Heart left ventricle (tissue), 16 donors: Measurements from ENCODE around the gene GLT1D1. TPM values are rescaled to one million over a fixed set of nuclear protein-coding genes. Genes with fewer than 3 reads are reported as not detected.

Experiments used
- ATAC-seq, 4 donors: fragments of 200-7000 bp; cut with Tn5 transposase; one replicate each; pipeline ENCODE4 v1.9.1; 2020 to 2022; ENCODE audit warnings: moderate library complexity in 4 of 4, mild to moderate bottlenecking in 3 of 4, moderate number of reproducible peaks in 1 of 4
- DNase-seq, 5 donors: peaks; one replicate each; pipeline ENCODE4 v3.0.0-alpha.2; 2020
- H3K27ac ChIP-seq, 12 donors: fragments of 200-600 bp; sonication (generic) in 4 of 12; one replicate each; pipeline versions ENCODE4 v1.5.0 to v1.8.0; 2016 to 2022; ENCODE audit warnings: mild to moderate bottlenecking in 2 of 12
- H3K27me3 ChIP-seq, 9 donors: fragments of 200-600 bp; sonication (generic) in 2 of 9; one replicate each; pipeline versions ENCODE4 v1.5.1 to v1.8.0; 2016 to 2022; ENCODE audit warnings: mild to moderate bottlenecking in 3 of 9
- H3K36me3 ChIP-seq, 9 donors: fragments of 200-600 bp; sonication (generic) in 2 of 9; one replicate each; pipeline versions ENCODE4 v1.5.0 to v1.8.0; 2018 to 2022; ENCODE audit warnings: mild to moderate bottlenecking in 2 of 9
- H3K4me1 ChIP-seq, 12 donors: fragments of 200-600 bp; sonication (generic) in 4 of 12; one replicate each; pipeline versions ENCODE4 v1.5.0 to v1.8.0; 2016 to 2022; ENCODE audit warnings: mild to moderate bottlenecking in 3 of 12
- H3K4me3 ChIP-seq, 12 donors: fragments of 200-600 bp; sonication (generic) in 4 of 12; one replicate each; pipeline versions ENCODE4 v1.5.0 to v1.8.0; 2017 to 2022; ENCODE audit warnings: mild to moderate bottlenecking in 9 of 12, moderate library complexity in 4 of 12
- H3K9me3 ChIP-seq, 12 donors: fragments of 200-600 bp; sonication (generic) in 4 of 12; one replicate each; pipeline versions ENCODE4 v1.5.0 to v1.8.0; 2016 to 2022; ENCODE audit warnings: mild to moderate bottlenecking in 1 of 12
- CTCF ChIP-seq, 12 donors: fragments of 200-600 bp; sonication (generic) in 4 of 12; IDR thresholded peaks; one replicate each; pipeline versions ENCODE4 v1.5.0 to v1.8.0; 2018 to 2022; ENCODE audit warnings: antibody characterized with exemption in 12 of 12, mild to moderate bottlenecking in 5 of 12
- POLR2A ChIP-seq, 2 donors: fragments of 450-650 bp; IDR thresholded peaks; one replicate each; pipeline ENCODE4 v1.6.1; 2017; ENCODE audit warnings: antibody characterized with exemption in 2 of 2, mild to moderate bottlenecking in 2 of 2, moderate library complexity in 2 of 2
- WGBS, 4 donors: extraction: QIAGEN DNeasy Blood & Tissue Kit in 2 of 4; methylation state at CpG; one replicate each; pipeline versions ENCODE4 v1.1.5 to v1.1.7; 2013 to 2018; 5-methylcytosine and 5-hydroxymethylcytosine counted together
- intact Hi-C, 10 donors: fragments of 100-400 bp; cut with DNase I; formaldehyde crosslinking; loops; one replicate each; pipeline versions ENCODE4 v1.11.1 to v1.14.2; 2022
- polyA plus RNA-seq, 2 donors: library from polyadenylated mRNA; stranded (reverse); fragments of 200-250 nt; gene quantifications; one replicate each; pipeline ENCODE4 v1.2.3, GENCODE V29; 2013
- total RNA-seq, 9 donors: library from RNA; depleted of rRNA in 2 of 9; stranded (reverse); fragments of >200 nt in 2 of 9; fragmentation: NEBNext Ultra II Directional in 3 of 9; extraction: Animal tissue kit (Norgen Biotek cat#: 25700) in 3 of 9; gene quantifications; one replicate each; pipeline versions ENCODE4 v1.1.0 to v1.2.4, GENCODE V29; 2016 to 2023
- donor health status: ischemic (EF 13 %, LVEDD 7.1; RV severe dilation, severe dysfunction).
- donor health status: healthy with polysubstance abuse.
- donor health status: DM: no; HTN: yes; CAD: no.
- donor health status: DM: no; HTN: no; CAD: no.
- donor health status: ischemic (EF 25% LVEDD 6.9; RV normal size, moderate dysfunction).
- donor health status: ischemic (EF 25% LVEDD 5.7; RV mildly dilated, moderate dysfunction).
- donor health status: healthy.
- donor health status: DM: yes; HTN: yes; CAD: no.
- donor health status: ischemic (EF 35%, LVEDD 5.7; RV mildly dilated, moderate dysfunction).
- donor health status: nonischemic (EF 11% LVEDD 7.7; RV severe dilation, severe dysfunction).
- donor health status: DM: yes; HTN: yes; CAD: no.
- donor health status: PGD.
- donor health status: ischemic (EF 29% LVEDD 5.4; RV normal size, mild dysfunction).
- donor health status: nonischemic (EF 23%, LVEDD 6.1; RV moderate dilation, normal function).

The GLT1D1 gene
- total and polyA plus RNA-seq, 11 donors, result 0.11 to 2.3 (median 0.38) TPM

DNA sequence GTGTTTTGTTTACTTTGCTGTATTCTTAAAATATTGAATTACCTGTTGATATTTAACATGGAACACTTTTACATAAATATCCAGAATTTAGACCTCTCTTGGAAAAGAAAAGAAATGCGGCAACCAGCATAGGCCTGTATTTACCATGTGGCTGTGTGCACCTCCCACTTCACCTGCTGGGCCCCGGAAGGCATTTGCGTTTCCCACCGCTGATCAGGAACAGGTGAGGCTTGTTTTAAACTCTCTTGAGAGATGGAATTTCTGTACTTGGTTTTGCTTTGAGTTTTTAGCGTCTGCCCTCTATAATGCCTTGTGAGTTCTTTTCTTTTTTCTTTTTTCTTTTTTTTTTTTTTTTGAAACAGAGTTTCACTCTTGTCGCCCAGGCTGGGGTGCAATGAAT lies 124.2 kb downstream of the GLT1D1 start:
- 89 to 93% (median 91%) methylated on average over 6 of the region's 6 CpGs for WGBS, 4 donors
- Histone ChIP-seq H3K4me1 (no peaks in the 10 kb centered on the region), H3K4me3 (no peak overlapping the region), H3K9me3 (no peaks in the 10 kb centered on the region), H3K27ac (no peak overlapping the region), H3K36me3 (no peaks in the 10 kb centered on the region), H3K27me3 (peaks cover 0 to 80% (median 32%) of the 10 kb centered on the region in 9 donors)
- intact Hi-C loops, result no loop called here
- TF ChIP-seq CTCF (IDR thresholded peaks at IDR 0.05) (no peak), POLR2A (IDR thresholded peaks at IDR 0.05) (no peak)
- ATAC-seq, result no peak
- DNase-seq, result no peak

DNA sequence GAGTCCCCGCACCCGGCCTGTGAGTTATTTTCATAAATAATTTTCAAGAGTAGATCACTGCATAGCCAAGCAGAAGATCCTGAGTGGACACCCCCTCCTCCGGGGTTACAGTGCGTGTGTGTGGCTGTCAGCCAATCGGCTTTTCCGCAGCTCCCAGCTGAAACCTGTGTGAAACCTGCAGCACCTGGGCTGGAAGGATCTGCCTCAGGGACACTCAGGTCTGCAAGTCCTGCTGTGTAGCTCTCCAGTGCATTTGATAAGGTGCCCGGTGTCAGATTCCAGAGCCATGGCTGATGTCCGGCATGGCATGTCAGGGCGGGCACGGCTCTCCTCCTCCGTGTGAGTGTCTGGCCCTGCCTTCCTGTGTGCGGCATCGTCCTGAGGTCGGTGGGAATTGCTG lies 124.8 kb downstream of the GLT1D1 start:
- DNase-seq (no peak), ATAC-seq (no peak)
- 51 to 76% (median 70%) methylated on average over 11 to 14 of the region's 14 CpGs for WGBS, 4 donors
- no peak overlapping the region for H3K4me3 ChIP-seq
- H3K4me1 ChIP-seq, result no peaks in the 10 kb centered on the region
- peaks cover 0 to 75% (median 26%) of the 10 kb centered on the region in 9 donors for H3K27me3 ChIP-seq
- no peaks in the 10 kb centered on the region for H3K36me3 ChIP-seq
- H3K27ac ChIP-seq, result no peak overlapping the region
- no peaks in the 10 kb centered on the region for H3K9me3 ChIP-seq
- intact Hi-C loops, result no loop called here
- TF ChIP-seq CTCF (IDR thresholded peaks at IDR 0.05), result no peak
- TF ChIP-seq POLR2A (IDR thresholded peaks at IDR 0.05), result no peak

- Histone ChIP-seq H3K27ac (no peak overlapping the region), H3K27me3 (peaks cover 0 to 57% (median 20%) of the 10 kb centered on the region in 9 donors), H3K4me1 (no peaks in the 10 kb centered on the region), H3K9me3 (no peaks in the 10 kb centered on the region), H3K4me3 (no peak overlapping the region), H3K36me3 (no peaks in the 10 kb centered on the region)
- intact Hi-C loops, result no loop called here
- no peak for TF ChIP-seq POLR2A (IDR thresholded peaks at IDR 0.05)
- no peak for TF ChIP-seq CTCF (IDR thresholded peaks at IDR 0.05)
- 82 to 86% (median 85%) methylated on average over 15 of the region's 15 CpGs for WGBS, 4 donors
- ATAC-seq, result no peak
- DNase-seq, result no peak
Measured at GRCh38 chr12:128980623-128981022, 127.3 kb downstream of the GLT1D1 start.

- WGBS, 4 donors, result 18 to 25% (median 21%) methylated on average over 8 of the region's 8 CpGs
- intact Hi-C loops, result no loop called here
- Histone ChIP-seq H3K36me3 (no peaks in the 10 kb centered on the region), H3K4me1 (no peaks in the 10 kb centered on the region), H3K4me3 (no peak overlapping the region), H3K27me3 (peaks cover 0 to 42% (median 9%) of the 10 kb centered on the region in 9 donors), H3K27ac (no peak overlapping the region), H3K9me3 (no peaks in the 10 kb centered on the region)
- TF ChIP-seq POLR2A (IDR thresholded peaks at IDR 0.05) (no peak), CTCF (IDR thresholded peaks at IDR 0.05) (no peak)
- ATAC-seq, result no peak
- no peak for DNase-seq
Measured at GRCh38 chr12:128981971-128982533, 128.8 kb downstream of the GLT1D1 start.
